Activated T-cell treated with anti-CD3 and anti-CD28 coated beads, Interleukin-2, amount 50 U/mL, for 1 hour (primary cell): Measurements from ENCODE around the gene CDC6.
A peak's percentile ranks its signal among the peaks of the same experiment; 100 is the strongest.

ENCODE experiments used
- DNase-seq: peaks from one replicate; pipeline ENCODE4 v3.0.0-alpha.2; 2020

CDC6 gene, protein sequence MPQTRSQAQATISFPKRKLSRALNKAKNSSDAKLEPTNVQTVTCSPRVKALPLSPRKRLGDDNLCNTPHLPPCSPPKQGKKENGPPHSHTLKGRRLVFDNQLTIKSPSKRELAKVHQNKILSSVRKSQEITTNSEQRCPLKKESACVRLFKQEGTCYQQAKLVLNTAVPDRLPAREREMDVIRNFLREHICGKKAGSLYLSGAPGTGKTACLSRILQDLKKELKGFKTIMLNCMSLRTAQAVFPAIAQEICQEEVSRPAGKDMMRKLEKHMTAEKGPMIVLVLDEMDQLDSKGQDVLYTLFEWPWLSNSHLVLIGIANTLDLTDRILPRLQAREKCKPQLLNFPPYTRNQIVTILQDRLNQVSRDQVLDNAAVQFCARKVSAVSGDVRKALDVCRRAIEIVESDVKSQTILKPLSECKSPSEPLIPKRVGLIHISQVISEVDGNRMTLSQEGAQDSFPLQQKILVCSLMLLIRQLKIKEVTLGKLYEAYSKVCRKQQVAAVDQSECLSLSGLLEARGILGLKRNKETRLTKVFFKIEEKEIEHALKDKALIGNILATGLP

GRCh38 chr17:40287494-40288369 is at the start of gene CDC6:
CDC6 (plus strand) TSS chr17:40287879; CDS start chr17:40289421, 1,542 bp downstream.
- DNase-seq: peak; percentile 95

GRCh38 chr17:40241252-40241834 is 46.3 kb upstream of the CDC6 start:
- DNase-seq: no peak

DNA sequence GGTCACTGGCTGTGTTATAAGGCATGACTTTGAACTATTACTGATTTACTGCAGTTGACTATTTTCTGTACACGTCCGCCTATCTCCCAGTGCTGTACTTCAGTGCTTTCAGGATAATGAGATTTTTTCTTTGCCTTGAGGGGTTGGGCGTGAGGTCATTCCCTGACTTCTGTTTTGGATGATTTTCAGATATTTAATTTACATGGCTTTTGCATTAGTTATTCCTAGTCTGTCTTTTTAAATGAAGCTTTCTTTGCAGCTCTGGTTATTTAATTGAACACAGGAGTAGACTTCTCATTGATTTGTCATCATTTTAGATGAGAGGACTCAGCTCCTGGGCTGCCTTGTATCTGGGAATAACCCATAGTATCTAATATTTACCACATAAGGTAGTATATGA is 44.9 kb upstream of the CDC6 start:
- DNase-seq: no peak

- no peak for DNase-seq
These were observed 43.9 kb upstream of the CDC6 start for GRCh38 chr17:40243761-40244160.

- no peak for DNase-seq
These were observed 43.4 kb upstream of the CDC6 start for GRCh38 chr17:40244255-40244654.

- no peak for DNase-seq
These were observed 39.7 kb upstream of the CDC6 start for GRCh38 chr17:40247926-40248495.

GRCh38 chr17:40248507-40248906 is 39.2 kb upstream of the CDC6 start:
- no peak for DNase-seq

- DNase-seq: no peak
These were observed 36.1 kb upstream of the CDC6 start for GRCh38 chr17:40251576-40251975.

GRCh38 chr17:40253565-40253964 is 34.1 kb upstream of the CDC6 start:
- no peak for DNase-seq

DNA sequence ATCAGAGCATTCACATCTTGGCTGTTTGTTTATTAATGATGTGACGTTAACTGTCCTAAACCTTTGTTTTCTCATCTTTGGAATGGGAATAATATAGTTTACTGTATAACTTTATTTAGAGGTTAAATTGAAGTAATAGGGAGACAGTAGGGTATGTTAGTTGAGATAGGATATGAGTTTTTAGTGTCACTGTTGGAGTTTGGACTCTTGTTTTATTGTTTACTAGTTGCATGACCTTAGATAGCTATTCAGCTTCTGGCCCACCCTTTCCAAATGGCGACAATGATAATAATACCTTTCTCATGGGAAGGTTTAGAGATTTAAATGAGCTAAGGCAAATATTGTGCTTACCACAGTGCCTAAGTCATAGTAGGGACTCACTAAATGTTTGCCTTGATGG is 28.2 kb upstream of the CDC6 start:
- no peak for DNase-seq

DNA sequence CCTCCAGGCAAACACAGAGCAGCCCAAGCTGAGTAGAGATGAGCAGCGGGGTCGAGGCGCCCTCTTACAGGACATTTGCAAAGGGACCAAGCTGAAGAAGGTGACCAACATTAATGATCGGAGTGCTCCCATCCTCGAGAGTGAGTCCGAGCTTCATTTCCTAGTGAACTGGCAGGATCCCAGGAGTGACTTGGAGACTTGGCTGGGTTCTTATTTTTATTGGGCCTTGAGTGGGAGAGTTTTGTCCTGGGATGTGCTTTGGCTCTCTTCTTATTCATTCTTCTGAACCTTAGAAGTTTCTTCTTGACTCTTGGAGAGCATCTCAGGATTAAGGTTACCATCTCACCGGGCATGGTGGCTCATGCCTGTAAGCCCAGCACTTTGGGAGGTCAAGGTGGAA is 27.2 kb upstream of the CDC6 start:
- no peak for DNase-seq

DNA sequence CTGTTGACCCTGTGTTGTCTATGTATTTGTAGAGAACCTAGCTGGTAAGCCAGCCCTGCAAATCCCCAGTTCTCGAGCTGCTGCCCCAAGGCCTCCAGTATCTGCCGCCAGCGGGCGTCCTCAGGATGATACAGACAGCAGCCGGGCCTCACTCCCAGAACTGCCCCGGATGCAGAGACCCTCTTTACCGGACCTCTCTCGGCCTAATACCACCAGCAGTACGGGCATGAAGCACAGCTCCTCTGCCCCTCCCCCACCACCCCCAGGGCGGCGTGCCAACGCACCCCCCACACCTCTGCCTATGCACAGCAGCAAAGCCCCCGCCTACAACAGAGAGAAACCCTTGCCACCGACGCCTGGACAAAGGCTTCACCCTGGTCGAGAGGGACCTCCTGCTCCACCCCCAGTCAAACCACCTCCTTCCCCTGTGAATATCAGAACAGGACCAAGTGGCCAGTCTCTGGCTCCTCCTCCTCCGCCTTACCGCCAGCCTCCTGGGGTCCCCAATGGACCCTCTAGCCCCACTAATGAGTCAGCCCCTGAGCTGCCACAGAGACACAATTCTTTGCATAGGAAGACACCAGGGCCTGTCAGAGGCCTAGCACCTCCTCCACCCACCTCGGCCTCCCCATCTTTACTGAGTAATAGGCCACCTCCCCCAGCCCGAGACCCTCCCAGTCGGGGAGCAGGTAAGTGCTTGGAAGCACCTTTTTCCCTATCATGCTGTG is 23.1 kb upstream of the CDC6 start:
- DNase-seq: no peak

DNA sequence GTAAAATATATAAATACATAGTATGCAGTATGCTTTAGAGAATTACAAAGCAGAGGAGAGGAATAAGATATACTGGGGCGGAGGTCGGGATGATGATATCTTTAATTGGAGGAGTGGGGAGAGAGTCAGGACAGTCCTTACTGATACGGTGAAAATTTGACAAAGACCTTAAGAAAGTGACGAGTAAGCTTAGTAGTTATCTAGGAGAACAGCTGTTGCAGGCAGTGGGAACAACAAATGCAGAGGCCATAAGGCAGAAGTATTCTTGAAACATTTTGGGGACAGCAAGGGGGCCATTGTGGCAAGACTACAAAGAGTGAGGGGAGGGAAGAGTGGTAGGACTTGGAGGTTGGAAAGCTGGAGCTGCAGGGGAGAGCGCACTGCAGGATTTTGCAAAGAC is 22.3 kb upstream of the CDC6 start:
- no peak for DNase-seq

DNA sequence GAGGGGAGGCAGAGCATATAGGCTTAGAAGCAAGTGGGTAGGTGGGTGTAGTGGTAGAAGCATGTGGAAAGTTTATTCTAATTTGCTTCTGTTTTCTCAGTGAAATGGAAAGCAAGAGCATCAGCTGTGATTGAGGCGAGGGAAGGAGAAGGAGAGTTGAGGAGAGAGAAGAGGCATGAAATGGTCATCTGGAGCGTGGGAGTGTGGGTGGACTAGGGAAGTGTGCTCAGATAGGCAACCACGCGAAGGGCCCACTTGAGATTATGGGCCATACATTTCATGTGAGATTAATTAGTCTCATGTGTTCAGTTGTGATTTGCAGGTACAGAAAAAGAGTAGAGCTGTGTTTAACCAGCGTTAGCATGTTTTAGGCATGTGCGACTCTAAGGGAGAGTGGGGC is 20.8 kb upstream of the CDC6 start:
- DNase-seq: no peak

DNA sequence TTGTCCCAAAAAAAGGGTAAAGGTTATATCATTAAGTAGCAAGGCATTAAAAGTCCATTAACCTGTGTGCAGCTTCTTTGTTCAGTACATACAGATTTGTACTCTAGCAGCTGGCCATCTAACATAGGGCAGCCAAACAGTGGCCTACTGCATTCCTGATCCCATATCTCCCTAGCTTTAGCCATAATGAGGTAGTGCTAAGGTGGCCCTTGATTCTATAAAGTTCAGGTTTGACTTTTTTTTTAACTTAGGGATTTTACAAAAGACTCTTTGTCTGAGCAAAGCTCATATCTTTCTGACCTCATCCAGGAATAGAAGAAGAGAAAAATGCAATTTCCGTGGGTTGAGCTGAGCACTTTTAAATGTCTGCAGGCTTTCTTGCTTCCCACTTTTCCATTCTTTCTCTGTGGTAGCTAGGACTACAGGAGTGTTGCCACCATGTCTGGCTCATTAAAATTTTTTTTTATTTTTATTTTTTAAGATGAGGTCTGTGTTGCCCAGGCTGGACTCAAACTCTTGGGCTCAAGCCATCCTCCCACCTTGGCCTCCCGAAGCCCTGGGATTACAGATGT is 19.5 kb upstream of the CDC6 start:
- DNase-seq: no peak

DNA sequence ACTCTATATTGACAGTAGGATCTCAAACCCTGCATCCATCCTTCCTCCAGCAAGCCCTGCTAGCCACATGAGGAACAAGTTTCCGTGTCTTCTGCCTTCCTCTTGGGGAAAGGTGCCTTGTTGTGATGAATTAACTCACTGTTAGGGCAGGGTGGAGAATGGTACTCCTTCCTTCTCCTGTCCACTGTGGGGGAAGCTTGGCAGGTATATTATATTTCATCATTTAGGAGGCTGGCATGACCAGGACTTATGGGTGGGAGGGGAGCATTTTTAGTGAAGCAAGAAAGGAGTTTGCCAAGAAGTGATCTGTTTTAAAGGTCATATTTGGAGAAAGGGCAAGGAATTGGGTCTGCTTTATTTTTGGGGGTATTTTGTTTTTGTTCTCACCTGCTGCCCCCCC is 9.3 kb upstream of the CDC6 start:
- DNase-seq: no peak

DNA sequence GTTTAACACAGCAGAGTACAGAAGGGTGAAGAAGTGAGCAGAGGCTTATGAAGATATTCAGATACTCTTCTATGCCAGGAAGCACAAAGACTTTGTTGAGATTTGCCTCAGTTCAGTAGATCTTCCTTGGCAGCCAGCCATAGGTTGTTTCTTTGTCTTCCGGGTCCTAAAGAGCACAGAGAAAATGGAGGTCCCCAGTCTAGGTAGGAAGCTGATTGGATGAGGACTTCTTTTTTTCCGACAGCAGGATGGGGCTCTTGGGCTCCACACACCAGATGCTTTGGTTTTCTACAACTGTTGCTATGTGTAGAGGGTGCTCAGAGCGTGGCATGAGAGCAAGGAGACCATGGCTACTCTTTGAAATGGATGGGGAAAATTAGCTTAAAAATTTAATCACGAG is 8.3 kb upstream of the CDC6 start:
- DNase-seq: no peak

- DNase-seq: no peak
These were observed 6.0 kb upstream of the CDC6 start for GRCh38 chr17:40281663-40282062.

GRCh38 chr17:40283662-40284061 is 4.0 kb upstream of the CDC6 start:
- no peak for DNase-seq

GRCh38 chr17:40284085-40284713 is 3.5 kb upstream of the CDC6 start:
- DNase-seq: no peak

GRCh38 chr17:40286473-40286872 is 1.2 kb upstream of the CDC6 start:
- no peak for DNase-seq

- no peak for DNase-seq
These were observed 553 bp upstream of the CDC6 start for GRCh38 chr17:40287159-40287493.
